ENCODE results near the gene ACOT8.
"Not testable (repeated sequence)": the region's sequence is repeated elsewhere in the genome, so short reads cannot be mapped to it uniquely, and the experiment has no call there.

Gene ACOT8

DNA sequence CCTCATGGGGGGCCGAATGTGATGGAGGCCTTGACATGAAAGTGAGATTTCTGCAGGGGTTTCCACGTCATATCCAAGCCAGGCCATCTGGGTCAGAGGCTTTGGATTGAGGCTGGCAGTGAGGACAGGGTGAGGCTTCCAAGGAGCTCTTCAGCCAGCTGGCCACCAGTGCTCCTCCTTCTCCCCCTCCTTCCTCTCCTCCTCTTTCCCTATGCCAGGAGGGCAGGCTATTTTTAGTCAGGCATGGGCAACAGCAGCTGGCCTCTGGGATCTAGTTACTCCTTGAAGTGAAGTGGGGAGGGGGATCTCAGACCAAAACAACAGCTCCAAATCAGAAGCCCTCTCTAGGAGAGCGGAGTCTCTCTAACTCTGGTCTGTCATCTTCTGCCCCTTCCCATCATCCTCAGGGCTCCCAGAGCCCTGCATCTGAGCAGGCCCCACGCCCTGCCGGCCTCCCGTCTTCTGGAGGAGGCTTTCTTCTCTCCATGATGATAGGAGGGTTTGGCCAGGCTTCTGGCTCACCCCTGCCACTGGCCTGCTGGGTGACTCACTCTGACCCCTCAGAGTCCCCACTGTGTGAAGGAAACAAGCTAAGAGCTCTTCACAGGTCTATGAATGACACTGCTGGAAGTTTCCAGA lies 30.7 kb downstream of the ACOT8 start:
- ATAC-seq = no peak

DNA sequence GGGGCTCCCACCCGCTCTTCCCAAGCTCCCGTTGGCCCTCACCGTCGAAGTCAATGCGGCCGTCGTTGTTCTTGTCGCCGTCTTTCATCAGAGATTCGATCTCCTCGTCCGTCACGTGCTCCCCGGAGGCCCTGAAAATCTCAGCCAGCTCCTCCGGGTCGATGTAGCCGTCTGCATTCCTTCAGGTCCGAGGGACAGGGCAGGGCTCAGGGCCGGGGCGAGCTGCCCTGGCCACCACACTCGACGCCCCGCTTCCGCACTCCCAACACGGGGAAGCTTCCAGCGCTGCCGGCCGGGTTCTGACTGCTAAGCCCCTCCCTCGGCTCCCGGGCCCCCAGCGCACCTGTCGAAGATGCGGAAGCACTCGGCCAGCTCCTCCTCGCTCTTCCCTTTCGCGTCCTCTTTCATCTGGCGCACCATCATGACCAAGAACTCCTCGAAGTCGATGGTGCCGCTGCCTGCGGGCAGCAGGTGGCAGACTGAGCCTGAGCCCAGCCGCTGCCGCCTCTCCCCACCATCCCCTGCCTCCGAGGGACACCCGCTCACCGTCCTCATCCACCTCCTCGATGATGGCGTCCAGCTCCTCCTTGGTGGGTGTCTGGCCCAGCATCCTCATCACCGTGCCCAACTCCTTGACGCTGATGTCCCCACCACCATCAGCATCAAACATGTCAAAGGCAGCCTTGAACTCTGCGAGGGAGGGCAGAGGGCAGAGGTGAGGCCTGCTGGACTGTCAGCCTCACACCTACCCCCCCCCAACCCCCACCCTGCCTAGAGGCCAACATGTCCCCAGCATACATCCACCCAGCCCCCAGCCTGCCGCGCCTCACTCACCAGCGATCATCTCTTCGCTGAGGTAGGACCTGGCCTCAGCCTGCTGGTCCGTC lies 33.0 kb downstream of the ACOT8 start:
- peak; percentile 74 to 82 for ATAC-seq

DNA sequence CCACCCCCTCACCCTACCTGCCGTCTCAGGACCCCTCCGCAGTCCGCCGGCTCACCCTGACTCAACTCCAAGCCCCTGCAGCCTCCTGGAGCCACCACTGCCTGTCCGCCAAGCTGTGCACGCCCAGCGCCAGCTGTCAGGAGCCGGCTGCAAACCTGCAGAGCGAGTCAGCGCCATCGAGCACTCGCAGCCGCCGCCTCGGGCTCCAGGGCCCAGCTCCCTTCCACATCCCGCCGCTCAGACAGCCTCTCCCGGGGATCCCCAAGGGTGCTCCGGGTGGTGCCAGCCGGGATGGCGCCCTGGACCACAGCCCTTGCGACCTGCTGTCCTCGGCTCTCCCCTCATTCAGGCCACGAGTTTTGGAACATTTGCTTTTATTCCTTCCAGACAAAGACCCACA lies 34.3 kb downstream of the ACOT8 start:
- no peak for ATAC-seq

DNA sequence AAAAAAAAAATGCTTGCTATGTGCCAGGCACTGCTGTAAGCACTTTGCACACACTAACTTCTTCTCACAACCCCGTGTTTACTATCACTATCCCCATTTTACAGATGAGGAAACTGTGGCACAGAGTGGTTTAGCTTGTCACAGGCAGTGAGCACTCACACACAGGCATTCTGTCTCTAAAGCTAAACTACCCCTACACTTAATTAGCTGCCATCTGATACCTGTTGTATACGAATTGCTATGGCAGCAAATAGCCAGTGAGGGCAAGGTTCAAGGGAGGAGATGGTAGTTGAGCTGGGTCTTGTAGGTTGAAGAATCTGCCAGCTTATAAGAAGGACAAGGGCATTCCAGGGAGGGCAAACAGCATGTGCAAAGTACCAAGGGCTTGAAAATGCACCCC lies 35.2 kb downstream of the ACOT8 start:
- no peak for ATAC-seq

DNA sequence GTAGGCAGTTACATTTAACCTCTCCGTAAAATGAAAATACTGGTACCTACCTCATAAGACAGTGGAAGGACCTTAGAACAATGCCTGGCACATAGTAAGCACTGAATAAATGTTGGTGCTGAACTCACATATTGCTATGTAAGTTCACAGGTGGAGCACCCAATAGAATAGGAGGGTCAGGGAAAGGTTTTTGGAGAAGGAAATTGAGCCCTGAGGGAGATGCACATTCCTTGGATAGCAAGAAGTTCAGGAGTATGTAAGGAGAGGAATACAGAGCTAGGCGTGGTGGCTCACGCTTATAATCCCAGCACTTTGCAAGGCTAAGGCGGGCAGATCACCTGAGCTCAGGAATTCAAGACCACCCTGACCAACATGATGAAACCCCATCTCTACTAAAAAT lies 37.7 kb downstream of the ACOT8 start:
- no peak for ATAC-seq

DNA sequence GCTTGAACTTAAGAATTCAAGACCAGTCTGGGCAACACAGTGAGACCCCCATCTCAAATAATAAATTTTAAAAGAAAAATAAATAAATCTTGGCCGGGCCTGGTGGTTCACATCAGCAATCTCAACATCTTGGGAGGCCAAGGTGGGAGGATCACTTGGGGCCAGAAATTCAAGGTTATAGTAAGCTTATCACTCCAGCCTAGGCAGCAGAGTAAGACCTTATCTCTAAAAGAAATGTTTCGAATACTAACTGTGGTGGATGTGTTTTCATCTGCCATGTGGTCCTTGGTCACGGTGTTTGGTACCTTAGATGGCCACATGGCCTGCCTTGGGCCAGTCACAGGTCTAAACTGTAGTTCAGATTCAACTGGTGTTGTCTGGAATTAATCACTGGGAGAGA lies 39.0 kb downstream of the ACOT8 start:
- ATAC-seq = no peak

DNA sequence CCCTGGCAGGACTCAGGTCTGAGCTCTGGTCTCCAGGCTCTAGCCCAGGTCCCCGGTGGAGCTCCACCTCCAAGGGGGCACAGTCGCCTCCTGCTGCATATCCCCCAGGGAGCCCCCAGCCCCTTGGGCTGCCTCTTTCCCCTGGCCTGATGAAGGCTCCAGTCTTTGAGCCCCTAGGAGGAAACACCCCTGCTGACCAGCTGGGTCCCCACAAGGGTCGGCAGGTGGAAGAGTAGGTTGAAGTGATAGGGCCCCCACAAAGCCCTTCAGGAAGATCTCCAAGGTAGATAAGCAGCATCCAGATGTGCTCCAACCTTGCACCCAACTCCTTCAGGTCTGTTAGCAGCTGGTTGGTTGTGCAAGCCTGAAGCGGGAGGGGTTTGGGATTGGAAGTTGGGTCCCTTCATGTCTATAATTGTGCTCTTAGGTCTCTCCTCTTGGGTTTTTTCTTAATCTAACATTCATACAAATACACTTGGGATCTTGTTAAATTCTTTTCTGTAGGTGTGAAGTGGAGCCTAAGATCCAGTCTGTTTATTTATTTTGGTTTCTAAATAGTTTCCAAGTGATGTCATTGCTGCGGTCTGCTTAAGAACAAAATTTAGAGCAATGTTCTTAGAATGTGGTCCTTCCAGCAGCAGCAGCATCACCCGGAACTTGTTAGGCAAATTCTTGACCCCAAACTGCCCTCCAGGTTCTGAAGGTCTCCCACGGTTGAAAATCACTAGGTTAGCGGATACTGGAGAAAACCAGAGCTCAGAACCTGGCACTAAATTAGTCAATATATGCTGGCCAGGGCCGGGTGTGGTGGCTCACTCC lies 39.6 kb downstream of the ACOT8 start:
- no peak for ATAC-seq

DNA sequence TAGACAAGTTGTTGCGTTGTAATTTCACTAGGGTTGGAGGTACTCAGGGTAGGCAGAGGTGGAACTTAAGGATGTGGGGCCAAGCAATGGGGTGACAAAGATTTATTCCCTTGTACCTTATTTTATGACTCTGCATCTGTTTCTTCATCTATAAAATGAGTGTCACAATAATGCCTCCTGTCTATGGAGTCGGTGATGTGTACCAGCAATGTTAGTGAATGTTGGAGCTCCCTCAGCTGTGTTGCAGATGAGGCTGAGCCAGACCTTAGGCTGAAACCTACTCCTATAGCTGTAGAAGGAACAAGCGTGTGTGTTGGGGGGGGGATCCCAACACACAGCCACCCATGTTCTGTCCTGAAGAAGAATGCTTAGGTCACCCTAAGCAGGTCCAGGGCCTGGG lies 40.2 kb downstream of the ACOT8 start:
- ATAC-seq = no peak

DNA sequence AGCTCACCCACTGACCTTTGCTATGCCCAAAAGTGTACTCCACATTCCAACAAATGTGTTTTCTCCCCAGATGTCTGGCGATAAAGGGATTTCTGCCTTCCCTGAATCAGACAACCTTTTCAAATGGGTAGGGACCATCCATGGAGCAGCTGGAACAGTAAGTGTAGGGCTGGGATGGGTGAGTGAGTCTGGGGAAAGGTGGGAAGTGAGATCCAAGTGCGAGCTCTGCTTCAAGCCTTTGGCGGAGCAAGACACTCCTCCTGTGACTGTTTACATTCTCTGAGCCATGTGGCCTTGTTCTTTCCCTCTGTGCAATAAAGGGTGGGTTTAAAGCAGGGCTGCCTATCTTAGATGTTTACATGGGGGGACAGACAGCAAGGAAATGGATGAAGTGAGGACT lies 42.9 kb downstream of the ACOT8 start:
- no peak for ATAC-seq

DNA sequence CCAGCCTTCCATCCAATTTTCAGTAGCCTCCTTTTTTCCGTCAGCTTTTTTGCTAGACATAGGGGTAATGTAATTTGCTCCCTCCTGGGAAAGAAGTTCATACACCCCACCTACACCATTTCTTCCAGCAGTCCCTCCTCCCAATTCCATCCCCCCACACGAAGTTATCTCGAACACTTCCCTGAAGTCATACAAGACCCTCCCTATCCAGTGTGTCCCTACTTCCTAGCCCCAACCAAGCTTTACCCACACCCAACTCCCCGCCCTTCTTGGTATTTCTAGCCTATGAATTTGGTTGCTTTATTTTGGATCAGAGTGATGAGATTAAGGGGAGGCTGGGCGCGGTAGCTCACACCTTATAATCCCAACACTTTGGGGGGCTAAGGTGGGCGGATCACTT lies 43.7 kb downstream of the ACOT8 start:
- no peak for ATAC-seq

DNA sequence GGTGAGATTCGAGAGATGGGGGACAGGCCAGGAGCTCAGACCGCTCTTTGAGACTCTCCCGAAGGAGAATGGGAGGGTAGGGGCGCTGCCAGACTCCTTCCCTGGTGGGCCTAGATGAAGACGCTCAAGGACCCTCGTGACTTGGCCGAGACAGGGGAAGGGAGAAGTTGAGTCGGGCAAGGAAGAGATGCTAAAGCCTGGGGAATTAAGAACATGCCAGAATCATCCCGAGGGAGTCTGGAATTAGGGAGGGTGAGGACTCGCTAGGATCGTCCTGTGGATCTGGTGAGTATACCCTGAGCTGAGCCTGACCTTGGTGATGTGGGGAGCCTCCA lies 44.2 kb downstream of the ACOT8 start:
- no peak for ATAC-seq

DNA sequence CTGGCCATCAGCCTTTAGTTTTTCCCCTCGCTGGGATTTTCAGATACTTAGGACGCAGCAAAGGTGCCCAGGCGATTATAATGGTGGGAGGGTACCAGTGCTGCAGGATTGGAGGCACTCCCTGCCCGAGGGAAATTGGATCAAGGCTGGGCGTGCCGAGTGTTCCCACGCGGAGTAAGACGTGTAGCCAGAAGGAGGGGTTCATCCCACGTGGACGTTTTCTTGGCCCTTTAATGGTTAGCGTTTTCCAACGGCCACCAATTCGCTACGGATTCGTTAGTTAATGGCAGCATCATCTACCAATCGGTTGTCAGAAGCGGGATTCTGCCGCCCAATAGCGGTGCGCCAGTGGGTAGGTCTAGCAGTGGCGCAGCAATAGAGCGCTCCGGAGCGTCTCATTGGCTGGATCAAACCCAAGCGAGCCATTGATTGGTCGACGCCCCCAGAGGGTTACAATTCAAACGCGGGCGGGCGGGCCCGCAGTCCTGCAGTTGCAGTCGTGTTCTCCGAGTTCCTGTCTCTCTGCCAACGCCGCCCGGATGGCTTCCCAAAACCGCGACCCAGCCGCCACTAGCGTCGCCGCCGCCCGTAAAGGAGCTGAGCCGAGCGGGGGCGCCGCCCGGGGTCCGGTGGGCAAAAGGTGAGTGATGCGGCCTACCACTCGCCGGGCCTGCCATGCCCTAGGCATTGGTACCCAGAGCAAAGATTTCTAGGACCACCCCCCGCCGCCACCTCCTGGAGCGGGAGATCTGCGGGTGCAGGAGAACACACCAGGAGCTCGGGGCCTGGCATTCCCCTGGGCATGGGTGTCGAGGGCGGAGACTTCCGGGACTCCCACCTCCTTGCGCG lies 44.8 kb downstream of the ACOT8 start, which contains the start of gene UBE2C:
Gene UBE2C, plus strand, starts transcription at position 488 of the 849 bp plus-strand sequence. Its CDS starts 52 bp downstream, at position 540.
- peak; percentile 100 for ATAC-seq

DNA sequence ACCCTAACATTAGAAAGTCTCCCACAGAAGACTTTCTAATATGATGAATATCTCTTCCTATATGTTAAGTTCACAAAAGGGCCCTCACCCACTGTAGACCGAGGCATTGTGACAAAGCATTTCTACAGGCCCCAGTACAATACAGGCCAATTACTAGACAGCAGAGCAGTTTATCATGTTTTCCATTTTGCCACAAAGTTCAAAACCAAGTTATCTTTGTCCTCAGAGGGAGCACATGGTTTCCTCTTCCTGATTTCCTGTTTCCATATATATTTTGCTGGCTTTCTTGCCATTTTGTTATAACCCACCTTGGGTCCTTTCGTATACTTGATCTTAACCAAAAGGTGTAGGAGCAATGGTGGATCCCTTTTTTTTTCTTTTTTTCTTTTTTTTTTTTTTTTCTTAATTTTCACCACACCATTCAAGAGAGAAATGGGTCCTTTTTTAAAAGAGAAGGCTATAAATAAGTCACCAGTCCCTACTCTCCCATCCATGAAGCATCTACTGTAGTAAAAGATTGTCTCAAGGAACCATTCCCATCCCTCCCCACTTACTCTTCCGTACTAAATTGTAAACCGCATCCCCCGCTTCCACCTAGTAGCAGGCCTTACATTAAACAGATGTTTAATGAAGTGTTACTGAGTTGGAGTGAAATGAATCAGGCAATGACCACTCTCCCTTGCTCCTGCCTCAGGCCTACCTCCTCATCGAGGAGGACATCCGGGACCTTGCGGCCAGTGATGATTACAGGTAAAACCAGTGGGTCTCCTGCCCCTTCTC lies 46.8 kb downstream of the ACOT8 start:
- ATAC-seq = no peak

DNA sequence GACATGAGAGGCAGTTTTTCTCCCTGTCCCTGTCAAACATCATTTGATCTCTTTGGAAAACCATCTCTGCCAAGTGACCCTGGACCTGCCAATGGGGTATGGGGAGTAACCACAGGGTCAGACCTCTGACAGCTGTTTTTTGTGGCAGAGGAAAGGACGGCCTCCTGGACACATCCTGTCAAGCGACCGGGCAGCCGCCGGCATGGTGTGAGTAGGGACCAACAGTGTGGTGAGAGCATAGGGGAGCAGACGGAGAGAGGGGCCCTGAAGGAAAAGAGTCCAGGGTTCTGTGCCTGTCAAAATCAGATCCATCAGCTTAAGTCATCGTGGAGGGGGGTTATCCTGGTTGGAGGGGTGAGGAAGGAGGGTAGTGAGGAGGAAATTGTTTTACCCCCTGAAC lies 55.3 kb downstream of the ACOT8 start:
- ATAC-seq = no peak

DNA sequence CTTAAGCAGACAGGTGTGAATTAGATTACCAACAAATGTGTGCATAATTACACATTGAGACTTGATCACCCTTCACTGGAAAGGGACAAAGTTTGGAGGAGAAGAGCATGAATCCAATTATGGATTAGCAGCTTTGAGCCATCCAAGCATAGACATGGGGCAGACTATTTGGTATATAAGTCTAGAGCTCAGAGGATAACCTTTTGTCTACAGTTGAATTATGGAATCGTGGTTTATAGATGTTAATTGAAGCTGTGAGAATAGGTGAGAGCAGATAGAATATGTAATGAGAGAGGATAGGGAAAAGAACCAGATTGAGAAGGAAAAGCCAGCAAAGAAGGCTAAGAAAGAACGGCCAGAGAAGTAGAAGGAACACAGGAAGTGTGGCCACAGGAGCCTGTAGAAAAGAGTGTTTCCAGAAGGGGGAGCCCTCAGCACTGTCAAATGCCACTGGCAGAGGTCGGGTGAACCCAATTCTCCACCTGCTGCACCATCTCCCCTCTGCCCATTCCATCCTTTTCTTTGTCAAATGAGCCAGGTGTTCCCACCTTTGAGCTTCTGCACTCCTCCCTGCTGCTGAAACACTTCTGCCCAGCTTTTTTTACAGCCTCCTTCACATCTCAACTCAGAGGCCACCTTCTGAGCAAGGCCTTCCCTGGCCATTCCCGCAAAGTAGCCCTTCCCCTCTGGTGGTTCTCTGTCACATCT lies 58.1 kb downstream of the ACOT8 start:
- peak; percentile 84 to 85 for ATAC-seq

DNA sequence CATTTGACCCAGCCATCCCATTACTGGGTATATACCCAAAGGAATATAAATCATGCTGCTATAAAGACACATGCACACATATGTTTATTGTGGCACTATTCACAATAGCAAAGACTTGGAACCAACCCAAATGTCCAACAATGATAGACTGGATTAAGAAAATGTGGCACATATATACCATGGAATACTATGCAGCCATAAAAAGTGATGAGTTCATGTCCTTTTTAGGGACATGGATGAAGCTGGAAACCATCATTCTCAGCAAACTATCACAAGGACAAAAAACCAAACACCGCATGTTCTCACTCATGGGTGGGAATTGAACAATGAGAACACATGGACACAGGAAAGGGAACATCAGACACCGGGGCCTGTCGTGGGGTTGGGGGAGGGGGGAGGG lies 59.2 kb downstream of the ACOT8 start:
- ATAC-seq = not testable (repeated sequence)

DNA sequence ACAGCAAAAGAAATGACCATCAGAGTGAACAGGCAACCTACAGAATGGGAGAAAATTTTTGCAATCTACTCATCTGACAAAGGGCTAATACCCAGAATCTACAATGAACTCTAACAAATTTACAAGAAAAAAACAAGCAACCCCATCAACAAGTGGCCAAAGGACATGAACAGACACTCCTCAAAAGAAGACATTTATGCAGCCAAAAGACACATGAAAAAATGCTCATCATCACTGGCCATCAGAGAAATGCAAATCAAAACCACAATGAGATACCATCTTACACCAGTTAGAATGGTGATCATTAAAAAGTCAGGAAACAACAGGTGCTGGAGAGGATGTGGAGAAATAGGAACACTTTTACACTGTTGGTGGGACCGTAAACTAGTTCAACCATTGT lies 59.7 kb downstream of the ACOT8 start:
- not testable (repeated sequence) for ATAC-seq

DNA sequence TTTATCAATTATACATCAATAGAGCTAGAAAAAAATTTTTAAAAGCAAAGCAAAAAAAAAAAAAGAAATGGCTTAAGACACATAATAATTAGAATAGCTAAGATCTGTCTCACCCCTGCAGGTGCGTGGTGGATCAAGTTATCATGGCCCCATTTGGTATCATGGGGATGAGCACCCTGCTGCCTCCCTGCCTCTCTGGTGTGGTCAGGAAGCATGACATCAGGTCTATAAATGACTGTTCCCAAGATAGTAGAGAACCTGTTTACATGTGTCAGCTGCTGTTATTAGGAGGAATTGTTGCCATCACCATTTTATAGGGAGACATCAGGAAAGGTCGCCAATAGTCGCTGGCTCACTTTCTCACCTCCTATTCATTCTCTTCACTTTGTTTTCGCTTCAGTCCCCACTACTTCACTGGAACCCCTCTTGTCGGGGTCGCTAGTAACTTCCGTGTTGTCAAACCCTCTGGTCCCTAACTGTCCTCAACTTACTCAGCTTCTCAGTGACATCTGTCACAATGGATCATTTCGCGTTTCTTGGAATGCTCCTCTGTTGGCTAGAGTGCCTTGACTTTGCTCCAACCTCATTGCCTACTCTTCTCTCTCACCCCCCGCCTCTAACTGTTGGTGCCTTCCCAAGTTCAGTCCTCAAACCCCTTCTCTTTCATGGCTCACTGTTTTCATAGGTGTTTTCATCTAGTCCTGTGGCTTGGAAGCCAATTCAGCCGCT lies 60.7 kb downstream of the ACOT8 start:
- no peak for ATAC-seq

DNA sequence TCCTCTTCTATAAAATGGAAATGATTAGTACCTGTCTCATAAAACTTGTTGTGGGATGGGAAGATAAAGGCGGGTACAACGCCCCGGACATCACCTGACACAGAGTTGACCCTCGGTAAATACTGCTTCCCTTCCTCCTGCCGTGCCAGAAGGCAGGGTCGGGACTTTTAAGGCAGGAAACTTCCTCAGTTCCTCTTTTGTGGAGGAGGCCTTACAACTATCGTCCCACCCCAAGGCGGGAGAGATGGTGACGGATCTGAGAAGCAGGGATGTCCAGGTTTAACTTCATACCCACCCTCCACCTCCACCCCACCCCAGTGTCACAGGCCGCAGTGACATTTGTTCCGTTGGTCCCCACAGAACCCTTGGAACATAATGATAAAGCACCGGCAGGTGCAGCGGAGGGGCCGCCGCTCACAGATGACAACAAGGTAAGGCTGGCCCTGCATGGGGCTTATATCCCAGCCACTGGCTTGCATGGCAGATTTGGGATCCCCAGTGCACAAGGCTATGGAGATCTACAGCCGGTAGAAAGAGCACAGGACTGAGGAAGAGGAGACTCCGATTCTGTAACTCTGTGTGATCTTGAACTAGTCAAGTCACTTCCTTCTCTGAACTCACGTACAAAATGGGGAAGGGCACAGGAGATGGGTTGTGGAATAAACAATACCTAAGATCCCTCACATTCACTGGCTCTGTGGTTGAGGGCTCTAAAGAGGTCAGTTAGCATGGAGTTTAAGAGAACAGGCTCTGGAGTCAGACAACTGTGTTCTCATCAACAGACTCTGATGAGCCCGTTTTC lies 64.7 kb downstream of the ACOT8 start:
- ATAC-seq = no peak

Data from activated CD4-positive, CD25-positive, alpha-beta regulatory T cell treated with anti-CD3 and anti-CD28 coated beads, Interleukin-2, amount 50 U/mL, for 24 hours (primary cell).